MM.1S (cell line): ENCODE data around the gene RFX2.

Source experiments
- DNase-seq: peaks from one replicate; pipeline ENCODE4 v3.0.0-alpha.2; 2015
- H2AFZ ChIP-seq: fragments of 300-600 bp; sonication (generic); 2 replicates; pipeline ENCODE4 v1.6.0; 2016; ENCODE audit warnings: antibody characterized with exemption, low read length
- H3F3A ChIP-seq: fragments of 300-600 bp; sonication (generic); 2 replicates; pipeline ENCODE4 v1.6.1; 2016; ENCODE audit warnings: mild to moderate bottlenecking, antibody characterized with exemption, low read length, moderate library complexity, mixed read lengths; ENCODE audit not compliant: insufficient read depth
- H3K27ac ChIP-seq: fragments of 300-600 bp; sonication (generic); 2 replicates; pipeline ENCODE4 v1.5.1; 2016; ENCODE audit warnings: mild to moderate bottlenecking, low read length
- H3K27me3 ChIP-seq: fragments of 300-600 bp; sonication (generic); replicated peaks from 2 replicates; pipeline ENCODE4 v1.6.0; 2016; ENCODE audit warnings: low read length; ENCODE audit not compliant: insufficient read depth
- H3K36me3 ChIP-seq: fragments of 300-600 bp; sonication (generic); replicated peaks from 2 replicates; pipeline ENCODE4 v1.6.1; 2016; ENCODE audit warnings: mild to moderate bottlenecking, low read length, mixed read lengths; ENCODE audit not compliant: insufficient read depth
- H3K4me1 ChIP-seq: fragments of 300-600 bp; sonication (generic); 2 replicates; pipeline ENCODE4 v1.6.1; 2016; ENCODE audit warnings: low read length, mixed read lengths
- H3K4me2 ChIP-seq: fragments of 300-600 bp; sonication (generic); 2 replicates; pipeline ENCODE4 v1.6.0; 2016; ENCODE audit warnings: low read depth, low read length
- H3K4me3 ChIP-seq: fragments of 300-600 bp; sonication (generic); 2 replicates; pipeline ENCODE4 v1.5.1; 2016; ENCODE audit warnings: low read length, mixed read lengths
- H3K79me2 ChIP-seq: fragments of 300-600 bp; sonication (generic); 2 replicates; pipeline ENCODE4 v1.6.1; 2016; ENCODE audit warnings: mixed run types, low read length, mixed read lengths
- H3K9ac ChIP-seq: fragments of 300-600 bp; sonication (generic); 2 replicates; pipeline ENCODE4 v1.6.1; 2016; ENCODE audit warnings: low read length, mixed read lengths
- H3K9me2 ChIP-seq: fragments of 300-600 bp; sonication (generic); replicated peaks from 2 replicates; pipeline ENCODE4 v1.6.1; 2016; ENCODE audit warnings: mild to moderate bottlenecking, low read length, mixed read lengths; ENCODE audit not compliant: insufficient read depth
- H3K9me3 ChIP-seq: fragments of 300-600 bp; sonication (generic); replicated peaks from 2 replicates; pipeline ENCODE4 v1.6.1; 2016; ENCODE audit warnings: mild to moderate bottlenecking, low read length, mixed read lengths; ENCODE audit not compliant: insufficient read depth
- H4K20me1 ChIP-seq: fragments of 300-600 bp; sonication (generic); 2 replicates; pipeline ENCODE4 v1.6.1; 2016; ENCODE audit warnings: mild to moderate bottlenecking, low read length, moderate library complexity, mixed read lengths; ENCODE audit not compliant: insufficient read depth
- CTCF ChIP-seq: fragments of 300-600 bp; sonication (generic); IDR thresholded peaks from 2 replicates; pipeline ENCODE4 v1.5.1; 2016; ENCODE audit warnings: antibody characterized with exemption, low read length, mixed read lengths
- EZH2 ChIP-seq: fragments of 300-600 bp; sonication (generic); optimal IDR thresholded peaks from 2 replicates; pipeline ENCODE3; 2017; ENCODE audit warnings: low read depth, mild to moderate bottlenecking, antibody characterized with exemption, low read length, mixed read lengths
- EZH2phosphoT487 ChIP-seq: fragments of 300-600 bp; sonication (generic); IDR thresholded peaks from 2 replicates; pipeline ENCODE4 v1.6.1; 2018; ENCODE audit warnings: antibody characterized with exemption, low read length

Gene RFX2

DNA sequence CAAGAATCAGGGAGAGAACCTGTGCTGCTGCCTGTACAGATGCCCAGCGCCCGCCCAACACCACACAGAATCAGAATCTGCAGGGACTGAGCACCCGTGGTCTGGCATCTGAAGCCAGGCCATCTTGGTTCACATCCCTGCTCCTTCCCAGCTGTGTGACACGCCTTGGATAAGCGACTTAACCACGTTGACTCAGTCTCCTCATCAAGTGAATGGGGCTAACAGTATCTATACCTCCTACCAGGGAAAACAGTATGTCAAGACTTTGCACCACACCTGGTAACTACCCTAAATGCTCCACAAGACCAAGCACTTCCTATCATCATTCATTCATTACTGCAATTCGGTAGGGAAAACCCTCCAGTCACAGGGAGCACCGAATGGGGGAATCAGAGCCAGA lies 133.5 kb downstream of the RFX2 start:
- H3K4me2 ChIP-seq: peak overlapping the region; percentile 90
- TF ChIP-seq EZH2 (no peak), EZH2phosphoT487 (no peak), CTCF (no peak)
- H2AFZ ChIP-seq: no peak overlapping the region
- no peak for DNase-seq
- H4K20me1 ChIP-seq: peaks cover 21% of the 10 kb centered on the region
- no peaks in the 10 kb centered on the region for H3K27me3 ChIP-seq
- H3K9ac ChIP-seq: peak overlapping the region; percentile 91
- no peaks in the 10 kb centered on the region for H3K9me2 ChIP-seq
- 0 out of 2 replicates have a peak, but pooled peaks cover 4% of the 10 kb centered on the region for H3K36me3 ChIP-seq
- peaks cover 24% of the 10 kb centered on the region for H3K4me1 ChIP-seq
- peaks cover 10% of the 10 kb centered on the region for H3F3A ChIP-seq
- H3K4me3 ChIP-seq: peak overlapping the region; percentile 92
- no peaks in the 10 kb centered on the region for H3K9me3 ChIP-seq
- peaks cover 76% of the 10 kb centered on the region for H3K79me2 ChIP-seq
- H3K27ac ChIP-seq: no peak overlapping the region; the same call in 1 of the 2 replicates

DNA sequence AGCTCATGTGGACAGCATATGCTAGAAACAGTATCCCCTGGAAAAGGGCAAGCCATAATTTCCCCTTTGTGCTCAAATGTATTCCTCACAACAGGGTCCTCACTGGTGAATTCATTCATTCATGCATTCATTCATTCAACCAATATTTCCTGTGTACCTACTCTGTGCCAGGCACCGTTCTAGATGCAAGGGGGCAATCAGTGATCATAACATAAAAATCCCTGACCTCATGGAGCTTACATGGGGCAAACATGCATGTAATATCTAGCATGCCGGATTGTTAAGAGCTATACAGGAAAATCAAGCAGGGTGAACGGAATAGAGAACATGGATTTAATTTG lies 134.9 kb downstream of the RFX2 start:
- no peaks in the 10 kb centered on the region for H3K9me3 ChIP-seq
- H2AFZ ChIP-seq: no peak overlapping the region
- H3K27ac ChIP-seq: no peak overlapping the region
- H3K9ac ChIP-seq: no peak overlapping the region
- H3K9me2 ChIP-seq: no peaks in the 10 kb centered on the region
- 0 out of 2 replicates have a peak, but pooled peaks cover 4% of the 10 kb centered on the region for H3K36me3 ChIP-seq
- H3K4me1 ChIP-seq: peaks cover 29% of the 10 kb centered on the region
- DNase-seq: no peak
- H3K79me2 ChIP-seq: peaks cover 89% of the 10 kb centered on the region
- H4K20me1 ChIP-seq: peaks cover 34% of the 10 kb centered on the region
- H3K4me2 ChIP-seq: no peak overlapping the region
- peaks cover 11% of the 10 kb centered on the region for H3F3A ChIP-seq
- H3K27me3 ChIP-seq: no peaks in the 10 kb centered on the region
- no peak for TF ChIP-seq EZH2phosphoT487
- no peak for TF ChIP-seq CTCF
- no peak for TF ChIP-seq EZH2
- 0 out of 2 replicates have a peak overlapping the region, but pooled peaks have one; percentile 2 for H3K4me3 ChIP-seq

DNA sequence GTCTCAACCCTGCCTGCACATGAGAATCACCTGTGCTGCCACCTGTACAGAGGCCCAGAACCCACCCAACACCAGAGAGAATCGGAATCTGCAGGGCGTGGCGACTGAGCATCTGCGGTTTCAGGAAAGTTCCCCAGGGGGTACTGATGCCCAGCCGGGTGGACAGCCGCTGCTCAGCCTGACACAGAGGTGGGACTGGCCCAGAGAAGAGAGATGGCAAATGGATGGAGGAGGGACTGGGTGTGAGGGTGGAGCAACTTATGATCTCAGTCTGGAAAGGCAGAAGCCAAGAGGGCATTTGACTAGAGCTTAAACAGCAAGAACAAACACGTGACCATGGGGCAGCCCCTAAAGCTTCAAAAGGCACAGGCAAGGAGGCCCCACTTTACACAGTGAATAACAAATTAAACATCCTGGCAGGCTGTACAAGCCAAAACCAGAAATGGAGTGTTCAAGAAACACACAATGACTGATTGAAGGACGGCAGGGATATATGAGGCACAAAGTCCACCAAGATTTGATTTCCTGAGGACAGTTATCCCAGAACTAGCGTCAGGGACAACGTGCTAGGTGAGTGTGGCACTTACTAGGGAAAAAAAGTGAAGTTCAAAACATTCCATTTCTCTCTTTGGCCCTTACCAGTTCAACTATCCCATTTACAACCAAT lies 135.4 kb downstream of the RFX2 start:
- H3K36me3 ChIP-seq: 0 out of 2 replicates have a peak, but pooled peaks cover 4% of the 10 kb centered on the region
- H3K27ac ChIP-seq: no peak overlapping the region
- no peak for TF ChIP-seq CTCF
- TF ChIP-seq EZH2: no peak
- no peak for TF ChIP-seq EZH2phosphoT487
- H3K9me2 ChIP-seq: no peaks in the 10 kb centered on the region
- H3F3A ChIP-seq: peaks cover 14% of the 10 kb centered on the region
- no peaks in the 10 kb centered on the region for H3K27me3 ChIP-seq
- peaks cover 39% of the 10 kb centered on the region for H4K20me1 ChIP-seq
- no peak overlapping the region for H3K4me3 ChIP-seq
- no peak overlapping the region for H2AFZ ChIP-seq
- H3K4me1 ChIP-seq: peaks cover 32% of the 10 kb centered on the region
- H3K9me3 ChIP-seq: no peaks in the 10 kb centered on the region
- no peak overlapping the region for H3K9ac ChIP-seq
- DNase-seq: no peak
- no peak overlapping the region for H3K4me2 ChIP-seq
- peaks cover 92% of the 10 kb centered on the region for H3K79me2 ChIP-seq
